Subcutaneous abdominal adipose tissue (tissue), 5 donors: Measurements from ENCODE around the gene ACOT11.

Source experiments
- H3K27ac ChIP-seq: one replicate; pipeline ENCODE4 v1.7.0; 2013; ENCODE audit warnings: low read depth, mild to moderate bottlenecking, inconsistent platforms, low read length, moderate library complexity
- H3K27me3 ChIP-seq, 5 donors: one replicate each; pipeline ENCODE4 v1.7.0; 2013; ENCODE audit warnings: low read length in 5 of 5, inconsistent platforms in 1 of 5; ENCODE audit not compliant: control insufficient read depth in 5 of 5, insufficient read depth in 4 of 5
- H3K36me3 ChIP-seq, 5 donors: one replicate each; pipeline ENCODE4 v1.7.0; 2013; ENCODE audit warnings: low read length in 5 of 5; ENCODE audit not compliant: control insufficient read depth in 5 of 5, insufficient read depth in 5 of 5
- H3K4me1 ChIP-seq, 5 donors: one replicate each; pipeline ENCODE4 v1.7.0; 2013; ENCODE audit warnings: low read length in 5 of 5, mild to moderate bottlenecking in 3 of 5, moderate library complexity in 1 of 5; ENCODE audit not compliant: control insufficient read depth in 5 of 5, insufficient read depth in 5 of 5
- H3K4me3 ChIP-seq, 5 donors: one replicate each; pipeline ENCODE4 v1.7.0; 2013; ENCODE audit warnings: low read length in 5 of 5, low read depth in 1 of 5
- H3K9ac ChIP-seq, 5 donors: one replicate each; pipeline ENCODE4 v1.7.0; 2013; ENCODE audit warnings: low read length in 5 of 5, mild to moderate bottlenecking in 4 of 5, moderate library complexity in 3 of 5
- H3K9me3 ChIP-seq, 5 donors: one replicate each; pipeline ENCODE4 v1.7.0; 2013; ENCODE audit warnings: low read length in 5 of 5; ENCODE audit not compliant: control insufficient read depth in 5 of 5
- donor health status: healthy.
- donor health status: healthy.
- donor health status: healthy.
- donor health status: healthy.
- donor health status: healthy.

The ACOT11 gene

DNA sequence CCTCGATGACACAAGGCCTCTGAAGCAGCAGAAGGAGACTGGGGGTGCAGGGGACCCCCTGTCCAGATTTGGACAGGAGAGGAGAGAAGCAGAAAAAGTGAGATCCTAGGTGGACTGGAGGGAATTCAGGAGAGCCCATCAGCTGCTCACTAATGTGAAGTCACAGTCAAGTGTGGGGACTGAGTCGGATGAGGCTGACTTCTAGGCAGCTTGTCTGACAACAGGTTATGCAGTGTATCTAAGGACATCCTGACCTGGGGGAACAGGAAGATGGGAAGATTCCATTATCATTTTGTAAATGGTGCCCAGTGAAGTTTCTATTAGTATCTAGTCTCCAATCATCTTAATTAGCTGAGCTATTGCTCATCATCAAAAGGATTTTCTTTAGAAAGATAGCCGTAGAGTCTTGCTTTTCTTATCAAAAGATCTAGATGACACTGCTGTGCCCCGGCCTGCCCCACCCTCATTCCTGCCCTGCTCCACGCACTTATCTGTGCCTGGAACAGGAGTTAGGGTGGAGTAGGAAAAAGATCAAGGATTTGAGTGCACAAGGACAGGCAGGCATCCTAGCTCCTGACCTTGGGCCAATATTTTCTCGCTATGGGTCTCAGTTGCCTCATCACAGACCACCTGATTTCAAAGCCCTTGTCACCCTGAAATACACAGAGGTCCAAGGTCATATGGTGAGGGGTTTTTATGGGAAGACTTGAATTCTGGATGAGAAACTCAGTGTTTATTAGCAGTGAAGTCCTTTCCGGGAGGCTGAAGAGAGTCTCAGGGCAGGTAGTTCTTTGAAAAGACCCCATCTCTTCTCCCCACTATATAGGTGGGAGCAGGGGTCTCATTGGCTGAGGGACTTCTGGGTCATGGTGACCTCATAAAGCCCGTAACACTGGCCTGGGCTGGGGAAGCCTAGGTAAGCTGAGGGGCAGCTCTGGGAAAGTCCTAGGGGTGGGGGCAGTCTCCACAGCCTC lies 93.1 kb downstream of the ACOT11 start, which contains the start of gene MROH7:
Gene MROH7 (plus strand): TSS at position 924 of the 974 bp plus-strand sequence. CDS start 11,141 bp downstream, outside the sequence.
- peaks cover 0 to 17% (median 11%) of the 10 kb centered on the region in 5 donors for H3K9me3 ChIP-seq

DNA sequence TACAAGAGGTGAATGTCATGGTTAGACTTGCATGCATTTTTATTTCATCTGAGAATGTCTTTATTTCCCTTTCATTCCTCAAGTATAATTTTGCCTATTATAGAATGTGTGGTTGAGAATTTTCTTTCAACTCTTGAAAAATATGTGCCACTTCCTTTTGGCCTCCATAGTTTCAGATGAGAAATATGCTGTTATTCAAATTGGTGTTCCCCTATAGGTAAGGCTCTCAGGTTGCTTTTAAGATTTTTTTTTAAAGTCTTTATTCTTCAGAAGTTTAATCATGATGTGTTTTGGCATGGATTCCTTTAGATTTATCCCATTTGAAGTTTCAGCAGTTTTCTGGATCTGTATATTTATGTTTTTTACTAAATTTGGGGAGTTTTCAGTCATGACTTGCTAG lies 95.7 kb downstream of the ACOT11 start:
- H3K4me3 ChIP-seq, result no peak overlapping the region
- no peak overlapping the region for H3K27ac ChIP-seq
- no peaks in the 10 kb centered on the region for H3K36me3 ChIP-seq
- H3K4me1 ChIP-seq, result peaks cover 0 to 9% (median 5%) of the 10 kb centered on the region in 5 donors
- H3K9me3 ChIP-seq, result peaks cover 0 to 17% (median 11%) of the 10 kb centered on the region in 5 donors
- H3K27me3 ChIP-seq, result peaks cover 0 to 3% (median 0%) of the 10 kb centered on the region in 5 donors
- no peak overlapping the region for H3K9ac ChIP-seq

More for the DNA sequence above, 93.1 kb downstream of the ACOT11 start, which contains the start of gene MROH7:
- Histone ChIP-seq H3K9ac (no peak within 1 kb of the TSS), H3K4me1 (peaks cover 0 to 9% (median 5%) of the 10 kb centered on the region in 5 donors), H3K27ac (no peak within 1 kb of the TSS), H3K4me3 (no peak within 1 kb of the TSS), H3K36me3 (no peaks in the 10 kb centered on the region), H3K27me3 (peaks cover 0 to 3% (median 0%) of the 10 kb centered on the region in 5 donors)

DNA sequence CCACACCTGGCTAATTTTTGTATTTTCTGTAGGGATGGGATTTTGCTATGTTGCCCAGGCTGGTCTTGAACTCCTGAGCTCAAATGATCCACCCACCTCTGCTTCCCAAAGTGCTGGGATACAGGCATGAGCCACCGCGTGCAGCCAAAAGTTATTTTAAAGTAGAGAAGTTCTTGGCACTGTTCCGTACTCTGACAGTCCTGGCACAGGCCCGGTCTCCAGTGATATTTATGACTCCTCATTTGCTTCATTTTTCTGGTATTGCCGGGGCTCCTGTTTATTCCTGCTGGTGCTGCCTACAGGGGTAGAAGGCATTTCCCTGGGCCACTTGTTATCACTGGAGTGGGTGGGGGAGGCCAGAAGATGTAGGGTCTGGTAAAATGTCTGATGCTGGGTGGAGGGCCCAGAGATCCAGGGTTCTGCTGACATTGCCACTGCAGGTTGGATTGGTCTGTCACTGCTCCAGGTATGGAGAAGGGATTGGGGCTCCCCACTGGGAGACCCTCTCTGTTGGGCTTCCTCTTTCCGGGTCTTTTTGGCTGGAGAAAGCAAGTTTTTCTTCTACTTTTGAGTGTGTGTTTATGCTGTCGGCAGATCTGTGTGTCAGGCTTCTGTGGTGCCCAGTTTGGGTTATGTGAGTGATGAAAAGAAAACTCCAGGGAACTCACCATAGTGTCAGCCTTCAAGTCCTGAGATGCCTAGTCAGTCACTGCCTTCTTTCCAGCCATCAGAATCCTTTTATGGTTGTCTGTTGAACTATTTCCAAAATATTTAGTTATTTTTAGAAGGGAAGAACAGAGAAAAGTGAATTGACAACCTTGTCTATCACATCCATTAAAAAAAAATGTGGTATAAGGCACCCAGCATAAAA lies 98.0 kb downstream of the ACOT11 start:
- Histone ChIP-seq H3K4me1 (peaks cover 0 to 9% (median 5%) of the 10 kb centered on the region in 5 donors), H3K36me3 (no peaks in the 10 kb centered on the region), H3K27ac (no peak overlapping the region), H3K9me3 (peaks cover 0 to 17% (median 11%) of the 10 kb centered on the region in 5 donors), H3K27me3 (peaks cover 0 to 3% (median 0%) of the 10 kb centered on the region in 5 donors), H3K4me3 (no peak overlapping the region), H3K9ac (no peak overlapping the region)

DNA sequence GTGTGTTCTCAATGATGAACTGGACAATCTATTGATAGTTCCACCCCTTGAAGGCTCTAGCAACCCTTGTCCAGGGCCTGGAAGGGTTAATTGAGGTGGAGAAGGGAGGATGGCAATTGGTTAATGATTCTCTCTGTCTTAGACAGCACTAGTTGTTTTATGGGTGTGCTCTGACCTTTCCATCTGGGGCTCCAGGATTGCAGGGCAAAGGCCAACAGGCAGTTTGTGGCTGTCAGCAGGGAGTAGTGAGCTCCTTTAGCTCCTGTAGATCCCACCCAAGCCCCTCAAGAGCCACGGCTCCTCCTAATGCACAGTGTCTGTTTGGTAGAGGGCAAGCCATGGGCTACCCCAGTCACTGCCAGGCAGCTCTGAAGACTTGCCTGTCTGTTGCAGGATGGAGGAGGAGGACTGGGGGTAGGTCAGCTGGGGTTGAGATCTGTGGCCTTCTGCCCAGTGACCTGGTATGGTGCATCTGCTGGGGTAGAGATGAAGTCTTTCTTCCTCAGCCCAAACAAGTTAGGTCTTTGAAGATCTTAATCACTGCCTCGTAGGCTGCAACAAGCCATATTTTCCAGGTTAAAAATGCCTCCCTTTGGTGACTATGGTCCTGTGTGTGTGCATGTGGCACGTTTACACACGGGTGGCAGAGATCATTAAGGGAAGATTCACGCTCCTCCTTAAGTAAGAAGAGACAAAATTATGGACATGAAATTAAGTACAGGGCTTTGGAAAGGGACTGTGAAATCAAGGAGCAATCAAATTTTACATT lies 101.3 kb downstream of the ACOT11 start:
- no peaks in the 10 kb centered on the region for H3K27me3 ChIP-seq
- no peak overlapping the region for H3K9ac ChIP-seq
- no peaks in the 10 kb centered on the region for H3K36me3 ChIP-seq
- H3K27ac ChIP-seq, result no peak overlapping the region
- H3K4me3 ChIP-seq, result no peak overlapping the region
- H3K9me3 ChIP-seq, result peaks cover 0 to under 1% (median 0%) of the 10 kb centered on the region in 5 donors
- H3K4me1 ChIP-seq, result peaks cover 0 to 13% (median 7%) of the 10 kb centered on the region in 5 donors

DNA sequence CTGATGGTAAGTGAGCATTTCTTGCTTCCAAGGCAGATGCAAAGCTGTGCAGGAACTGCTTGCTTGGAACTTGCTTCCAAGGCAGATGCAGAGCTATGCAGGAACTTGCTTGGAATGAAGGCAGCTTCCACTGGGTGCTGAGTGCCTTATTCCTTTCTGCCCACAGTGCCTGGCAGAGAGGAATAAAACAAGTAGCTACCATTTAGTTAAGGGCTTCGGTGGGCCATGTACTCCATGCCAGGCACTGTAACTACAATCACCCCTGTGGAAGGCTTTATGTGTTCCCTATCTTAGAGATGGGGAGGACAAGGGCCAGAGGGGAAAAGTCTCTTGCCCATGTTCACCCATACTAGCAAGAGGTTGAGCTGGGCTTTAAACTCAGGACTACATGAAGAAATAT lies 101.9 kb downstream of the ACOT11 start:
- no peaks in the 10 kb centered on the region for H3K9me3 ChIP-seq
- H3K27ac ChIP-seq, result no peak overlapping the region
- no peaks in the 10 kb centered on the region for H3K36me3 ChIP-seq
- H3K4me1 ChIP-seq, result peaks cover 0 to 13% (median 7%) of the 10 kb centered on the region in 5 donors
- H3K4me3 ChIP-seq, result no peak overlapping the region
- H3K9ac ChIP-seq, result no peak overlapping the region
- H3K27me3 ChIP-seq, result no peaks in the 10 kb centered on the region

DNA sequence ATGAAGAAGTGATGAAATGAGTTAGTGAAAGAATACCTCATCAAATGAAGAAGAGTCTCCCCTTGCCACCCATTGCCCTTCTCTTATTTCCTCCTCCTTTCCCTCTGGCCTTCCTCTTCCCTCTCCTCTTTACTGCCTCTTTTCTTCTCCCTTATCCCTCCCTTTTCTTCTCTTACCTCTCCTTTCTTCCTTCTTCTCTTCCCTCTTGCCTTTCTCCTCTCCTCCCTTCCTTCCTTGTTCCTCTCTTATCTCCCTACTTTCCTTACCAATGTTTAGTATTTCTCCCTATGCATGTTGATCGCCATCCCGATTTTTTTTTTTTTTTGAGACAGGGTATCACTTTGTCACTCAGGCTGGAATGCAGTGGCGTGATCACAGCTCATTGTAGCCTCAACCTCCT lies 102.4 kb downstream of the ACOT11 start:
- H3K4me1 ChIP-seq, result peaks cover 0 to 13% (median 7%) of the 10 kb centered on the region in 5 donors
- H3K36me3 ChIP-seq, result no peaks in the 10 kb centered on the region
- H3K9ac ChIP-seq, result no peak overlapping the region

DNA sequence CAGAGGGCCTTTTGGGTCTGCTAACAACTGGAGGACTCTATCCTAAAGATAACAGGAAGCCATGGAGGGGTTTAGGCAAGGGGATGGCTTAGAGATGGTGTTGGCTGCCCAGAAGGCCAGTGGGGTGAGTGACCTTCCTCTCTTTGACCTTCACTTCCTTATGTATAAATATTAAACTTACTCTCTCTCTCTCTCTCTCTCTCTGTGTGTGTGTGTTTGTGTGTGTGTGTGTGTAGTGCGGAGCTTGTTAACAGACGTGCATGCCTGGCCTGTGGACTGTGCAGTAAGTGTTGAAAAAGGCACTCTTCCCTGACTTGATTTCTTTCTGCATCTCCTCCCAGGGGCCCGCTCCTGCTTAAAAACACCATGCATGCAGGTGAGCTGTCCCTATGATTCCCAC lies 103.6 kb downstream of the ACOT11 start:
- no peak overlapping the region for H3K27ac ChIP-seq
- H3K9me3 ChIP-seq, result no peaks in the 10 kb centered on the region
- H3K36me3 ChIP-seq, result no peaks in the 10 kb centered on the region
- H3K4me1 ChIP-seq, result peaks cover 0 to 9% (median 0%) of the 10 kb centered on the region in 5 donors
- no peak overlapping the region for H3K9ac ChIP-seq
- H3K27me3 ChIP-seq, result no peaks in the 10 kb centered on the region
- H3K4me3 ChIP-seq, result no peak overlapping the region

More for the DNA sequence above, 102.4 kb downstream of the ACOT11 start:
- H3K27ac ChIP-seq, result no peak overlapping the region
- H3K4me3 ChIP-seq, result no peak overlapping the region
- H3K9me3 ChIP-seq, result no peaks in the 10 kb centered on the region
- H3K27me3 ChIP-seq, result no peaks in the 10 kb centered on the region

DNA sequence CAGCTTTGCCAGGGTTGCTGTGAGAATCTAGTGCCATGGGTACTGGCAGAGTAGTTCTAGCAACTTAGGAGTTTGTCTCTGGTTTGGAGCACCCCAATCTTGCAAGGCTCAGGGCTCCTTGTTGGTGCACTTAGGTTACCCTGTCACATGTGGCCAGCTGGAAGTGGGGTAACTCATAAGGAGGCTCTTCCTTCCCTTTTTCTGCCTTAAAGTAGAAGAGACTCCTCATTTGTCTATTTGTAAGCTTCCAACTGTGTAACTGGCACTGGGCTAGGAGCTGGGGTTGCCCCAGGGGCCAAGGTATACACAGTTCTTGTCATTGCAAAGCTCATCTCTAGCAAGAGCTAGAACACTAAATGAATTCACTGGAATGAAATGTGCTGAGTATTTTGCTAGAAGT lies 104.1 kb downstream of the ACOT11 start:
- Histone ChIP-seq H3K36me3 (no peaks in the 10 kb centered on the region), H3K9ac (no peak overlapping the region), H3K27me3 (no peaks in the 10 kb centered on the region), H3K9me3 (no peaks in the 10 kb centered on the region), H3K27ac (no peak overlapping the region), H3K4me3 (no peak overlapping the region), H3K4me1 (peaks cover 0 to 9% (median 0%) of the 10 kb centered on the region in 5 donors)

DNA sequence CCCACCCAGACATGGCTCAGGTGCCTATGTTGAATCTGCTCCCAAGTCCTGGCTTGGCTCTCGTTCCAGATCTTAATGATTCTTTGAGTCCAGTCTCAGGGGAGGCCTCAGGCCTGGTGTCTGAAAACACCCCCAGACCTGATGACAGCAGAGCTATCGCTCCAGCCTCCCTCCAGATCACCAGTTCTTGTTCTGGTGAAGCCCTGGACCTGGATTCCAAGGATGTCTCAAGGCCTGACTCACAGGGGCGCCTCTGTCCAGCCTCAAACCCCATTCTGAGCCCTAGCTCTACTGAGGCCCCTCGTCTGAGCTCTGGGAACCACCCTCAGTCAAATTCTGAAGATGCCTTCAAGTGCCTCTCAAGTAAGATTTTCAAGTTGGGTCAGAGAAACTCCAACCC lies 105.0 kb downstream of the ACOT11 start:
- Histone ChIP-seq H3K9me3 (peaks cover 0 to 4% (median 2%) of the 10 kb centered on the region in 5 donors), H3K27me3 (no peaks in the 10 kb centered on the region), H3K27ac (no peak overlapping the region)

More for the DNA sequence above, 105.0 kb downstream of the ACOT11 start:
- no peak overlapping the region for H3K4me3 ChIP-seq
- H3K36me3 ChIP-seq, result no peaks in the 10 kb centered on the region
- H3K4me1 ChIP-seq, result peaks cover 0 to 9% (median 0%) of the 10 kb centered on the region in 5 donors
- H3K9ac ChIP-seq, result no peak overlapping the region
